OCI-M2 (cell line): ENCODE measurements around the gene LITAF.
"Not testable (repeated sequence)": the region's sequence is repeated elsewhere in the genome, so short reads cannot be mapped to it uniquely, and the experiment has no call there.

ENCODE experiments used
- DNase-seq: peaks from one replicate; lab custom pipeline; 2025; ENCODE audit not compliant: unreplicated experiment; lab: John Stamatoyannopoulos, UW

The LITAF gene

GRCh38 chr16:11621539-11621919, 34.8 kb upstream of the LITAF start:
- no peak for DNase-seq

- no peak for DNase-seq
Measured at GRCh38 chr16:11620243-11621003, 33.7 kb upstream of the LITAF start.

- DNase-seq = no peak
Measured at GRCh38 chr16:11619327-11619851, 32.7 kb upstream of the LITAF start.

DNA sequence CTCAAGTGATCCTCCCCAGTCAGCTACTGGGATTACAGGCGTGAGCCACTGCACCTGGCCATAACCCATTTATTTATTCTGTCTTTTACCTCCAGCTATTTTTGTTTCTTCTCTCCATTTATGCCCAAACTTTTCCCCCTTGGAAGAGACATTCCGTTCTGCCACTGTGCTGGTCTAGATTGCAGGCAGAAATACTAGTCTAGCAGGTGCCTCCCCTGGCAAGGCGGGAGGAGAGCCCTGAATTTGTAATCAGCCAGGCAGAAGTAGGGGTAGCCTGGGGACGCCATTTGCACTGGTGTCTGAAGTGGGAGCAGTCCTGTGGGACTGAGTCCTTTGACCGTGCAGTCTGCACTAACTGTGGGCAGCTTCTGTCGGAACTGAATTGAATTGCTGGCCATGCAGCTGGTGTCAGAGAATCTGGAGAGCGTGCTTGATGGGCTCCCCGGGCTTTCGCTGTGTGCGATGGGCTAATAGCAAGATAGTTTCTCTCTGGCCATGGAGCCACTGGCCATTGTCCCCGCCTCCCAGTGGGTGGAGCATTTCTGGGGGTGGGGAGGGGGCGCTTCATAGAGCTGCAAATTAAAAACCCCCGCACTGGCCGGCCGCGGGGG, 31.5 kb upstream of the LITAF start:
- no peak for DNase-seq

DNA sequence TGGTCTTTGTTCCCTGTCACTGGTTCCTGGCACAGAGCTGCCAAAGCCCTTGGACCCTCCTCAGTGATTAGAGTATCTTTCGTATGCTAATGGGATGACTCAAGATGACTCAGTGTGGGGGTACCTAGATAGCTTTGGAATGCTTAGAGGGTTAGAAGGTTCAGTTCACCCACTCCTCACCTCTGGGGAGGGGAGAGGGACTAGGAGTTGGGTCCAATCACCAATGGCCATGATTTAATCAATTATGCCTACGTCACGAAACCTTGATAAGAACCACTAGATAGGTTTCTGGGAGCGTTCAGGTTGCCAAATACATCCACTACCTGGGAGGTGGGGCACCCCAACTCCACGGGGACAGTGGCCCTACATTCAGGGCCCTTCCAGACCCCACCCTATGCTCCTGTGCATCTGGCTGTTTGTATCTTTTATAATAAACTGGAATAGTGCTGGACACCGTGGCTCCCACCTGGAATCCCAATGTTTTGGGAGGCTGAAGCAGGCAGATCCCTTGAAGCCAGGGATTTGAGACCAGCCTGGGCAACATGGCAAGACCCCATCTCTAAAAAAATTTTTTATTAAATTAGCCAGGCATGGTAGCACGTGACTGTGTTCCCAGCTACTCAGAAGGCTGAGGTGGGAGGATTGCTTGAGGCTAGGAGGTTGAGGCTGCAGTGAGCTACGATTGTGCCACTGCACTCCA, 29.2 kb upstream of the LITAF start:
- DNase-seq = no peak

- no peak for DNase-seq
Measured at GRCh38 chr16:11614587-11615175, 28.0 kb upstream of the LITAF start.

DNA sequence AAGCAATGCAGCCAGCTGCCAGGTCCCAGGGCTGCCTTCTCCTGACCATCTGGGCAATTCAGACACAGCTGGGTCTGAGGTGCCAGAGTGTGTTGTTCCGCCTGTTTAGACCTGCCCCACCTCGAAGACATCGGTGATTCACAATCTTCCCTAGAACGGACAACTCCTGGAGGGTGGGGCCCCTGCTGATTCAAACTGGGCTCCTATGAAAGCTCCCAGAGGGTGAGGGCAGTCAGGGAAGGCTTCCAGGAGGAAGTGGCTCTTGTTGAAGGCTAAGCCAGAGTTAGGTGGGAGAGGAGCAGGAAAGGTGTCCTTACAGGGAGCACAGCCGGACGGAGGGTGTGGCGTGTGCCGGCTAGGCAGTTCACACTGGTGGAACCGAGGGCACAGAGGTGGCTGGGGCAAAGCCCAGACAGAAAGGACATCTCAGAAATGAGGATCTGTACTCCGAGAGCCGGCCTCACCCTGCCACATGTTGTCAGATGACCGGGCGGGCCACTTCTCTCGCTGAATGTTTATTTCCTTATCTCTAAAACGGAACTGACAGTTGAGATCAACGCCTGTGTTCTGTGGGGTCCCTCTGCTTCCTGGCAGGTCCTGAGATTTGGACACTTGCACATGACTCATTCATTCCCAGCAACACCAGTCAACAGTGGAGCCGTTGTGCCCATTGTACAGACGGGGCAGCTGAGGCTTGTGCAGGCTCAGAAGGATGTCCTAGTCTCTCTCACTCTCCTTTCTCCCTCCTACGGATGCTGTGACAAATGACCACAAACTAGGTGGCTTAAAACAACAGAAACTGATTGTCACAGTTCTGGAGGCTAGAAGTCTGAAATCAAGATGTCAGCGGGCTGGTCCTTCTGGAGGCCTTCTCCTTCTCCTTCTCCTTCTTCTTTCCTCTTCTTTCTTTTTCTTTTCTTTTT, 26.9 kb upstream of the LITAF start:
- peak; percentile 39 for DNase-seq

GRCh38 chr16:11612665-11613025, 25.9 kb upstream of the LITAF start:
- no peak for DNase-seq

GRCh38 chr16:11611871-11612664, 25.3 kb upstream of the LITAF start:
- DNase-seq = no peak

- DNase-seq = no peak
Measured at GRCh38 chr16:11610580-11610979, 23.9 kb upstream of the LITAF start.

DNA sequence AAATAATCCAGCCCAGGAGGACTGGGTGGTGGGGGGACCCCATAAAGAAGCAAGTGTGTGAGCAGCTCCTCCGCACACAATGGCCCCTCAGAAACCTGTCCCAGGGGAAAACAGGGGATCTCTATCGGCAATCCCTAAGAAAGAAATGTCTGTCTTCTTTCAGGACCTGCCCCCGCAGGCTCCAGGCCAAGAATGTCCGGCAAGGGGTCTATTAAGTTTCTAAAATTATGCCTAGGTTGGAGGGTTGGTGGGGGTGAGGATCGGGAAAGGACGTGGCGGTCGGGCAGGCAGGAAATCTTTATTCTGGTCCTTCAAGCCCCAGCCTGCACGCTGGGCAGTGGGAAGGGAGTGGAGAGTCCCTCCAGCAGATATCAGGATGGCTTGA, 23.4 kb upstream of the LITAF start:
- DNase-seq = no peak

DNA sequence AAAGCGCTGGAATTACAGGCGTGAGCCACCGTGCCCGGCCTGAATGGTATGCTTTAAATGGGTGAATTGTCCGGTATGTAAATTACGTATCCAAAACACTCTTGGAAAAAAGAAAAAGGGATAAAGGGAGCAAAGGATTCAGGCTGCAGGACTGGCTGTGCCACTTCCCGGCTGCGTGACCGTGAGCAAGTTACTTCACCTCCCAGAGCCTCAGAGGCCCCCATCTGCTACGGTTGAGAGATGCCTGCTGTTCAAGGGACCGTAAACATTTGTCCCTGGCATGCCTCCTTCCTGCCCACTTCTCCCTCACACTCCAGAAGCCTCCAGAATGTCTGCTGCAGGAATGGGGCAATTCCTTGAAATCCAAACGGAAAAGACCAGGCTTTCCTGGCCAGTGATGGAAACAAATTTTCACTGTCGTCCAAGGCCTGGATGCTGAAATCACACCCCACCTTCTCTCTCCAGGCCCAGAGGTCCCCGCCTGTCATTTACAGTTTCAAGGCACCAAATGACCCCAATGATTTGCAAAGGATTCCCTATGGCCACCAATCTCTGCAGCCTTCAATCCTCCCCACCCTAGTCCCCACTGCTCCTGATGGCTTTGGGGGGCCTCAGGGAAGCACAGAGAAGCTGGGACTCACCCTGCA, 22.9 kb upstream of the LITAF start:
- no peak for DNase-seq

GRCh38 chr16:11605891-11606290, 19.2 kb upstream of the LITAF start:
- no peak for DNase-seq

DNA sequence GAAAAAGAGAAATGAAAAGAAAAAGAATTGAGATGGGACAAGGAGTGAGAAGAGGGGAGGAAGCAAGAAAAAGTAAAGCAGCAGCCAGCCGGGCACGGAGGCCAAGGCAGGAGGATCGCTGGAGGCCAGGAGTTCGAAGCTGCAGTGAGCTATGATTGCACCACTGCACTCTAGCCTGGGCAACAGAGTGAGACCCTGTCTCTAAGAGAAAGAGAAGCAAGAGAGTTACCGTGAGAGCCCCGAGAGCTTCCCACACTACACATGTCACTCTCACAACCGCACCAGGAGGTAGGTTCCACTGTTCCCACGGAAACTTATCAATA, 18.8 kb upstream of the LITAF start:
- DNase-seq = no peak

- no peak for DNase-seq
Measured at GRCh38 chr16:11604783-11605563, 18.3 kb upstream of the LITAF start.

DNA sequence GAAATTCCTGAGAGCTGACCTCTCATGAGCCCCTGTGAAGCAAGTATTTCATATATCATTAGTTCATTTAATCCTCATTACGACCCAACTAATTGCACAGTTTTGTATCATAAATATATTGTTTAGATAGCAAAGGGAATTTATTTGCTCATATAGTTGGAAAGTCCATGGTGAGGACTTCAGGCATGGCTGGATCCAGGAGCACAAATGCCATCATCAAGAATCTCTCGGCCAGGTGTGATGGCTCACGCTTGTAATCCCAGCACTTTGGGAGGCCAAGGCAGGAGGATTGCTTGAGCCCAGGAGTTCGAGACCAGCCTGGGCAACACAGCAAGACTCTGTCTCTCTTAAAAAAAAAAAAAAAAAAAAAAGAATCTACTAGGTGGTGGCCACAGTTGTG, 17.6 kb upstream of the LITAF start:
- DNase-seq = not testable (repeated sequence)

DNA sequence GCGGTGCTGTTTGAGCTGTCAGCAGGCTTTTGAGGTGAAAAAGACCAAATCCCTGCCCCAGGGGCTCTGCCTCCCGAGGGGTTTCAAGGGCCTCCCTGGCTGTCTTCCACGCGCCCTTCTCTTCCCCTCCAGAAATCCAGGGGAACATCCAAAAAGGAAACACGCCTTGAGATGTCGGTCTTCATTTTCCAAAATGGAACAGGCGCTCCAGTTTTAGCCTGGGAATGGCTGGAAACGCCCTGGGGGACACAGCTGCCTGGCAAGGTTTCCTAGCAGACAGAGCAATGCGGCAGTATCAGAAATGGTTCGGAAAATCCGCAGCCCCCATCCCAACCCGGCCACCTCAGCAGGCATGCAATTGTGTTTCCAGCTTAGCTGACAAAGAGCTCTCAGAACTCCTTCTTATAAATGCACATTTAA, 16.6 kb upstream of the LITAF start:
- DNase-seq = no peak

- DNase-seq = no peak
Measured at GRCh38 chr16:11602321-11602720, 15.6 kb upstream of the LITAF start.

- no peak for DNase-seq
Measured at GRCh38 chr16:11601911-11602310, 15.2 kb upstream of the LITAF start.
